A549 treated with Hydrocortisone at 1 μM for 4 hours (cell line): ENCODE measurements around the gene ZDHHC15. TPM values are rescaled to one million over a fixed set of nuclear protein-coding genes. Genes with fewer than 3 reads are reported as not detected.

Source experiments
- total RNA-seq: library from RNA; stranded (reverse); fragments of 200-300 nt; extraction: Qiagen RNA extraction; gene quantifications from 5 replicates; pipeline ENCODE4 v1.2.3, GENCODE V29; 2022

ZDHHC15 gene
- not detected in 5 replicates for total RNA-seq

GRCh38 chrX:75522565-75523431 lies at the start of gene ZDHHC15:
Gene ZDHHC15, minus strand, starts transcription at chrX:75523037. Its CDS starts 13 bp downstream, at chrX:75523024.

Other genes with a start within 250 kb of the ZDHHC15 start
- gene UPRT, start 249.0 kb downstream of the ZDHHC15 start, total RNA-seq: 6.2 to 10.3 TPM (median 8.2 TPM) in 5 replicates